GM23338 (cell line): Measurements from ENCODE around the gene PRR29.

ENCODE experiments used
- CREB1 ChIP-seq: fragments of 250-450 bp; sonication (Bioruptor Pico); IDR thresholded peaks from 2 replicates; pipeline ENCODE4 v1.5.0; 2020; ENCODE audit warnings: low read depth, mild to moderate bottlenecking, moderate library complexity
- TF ChIP-seq, protein P1 (sequence below), 2 experiments: fragments of 200-600 bp in 1 of 2; sonication (generic) in 1 of 2; conservative IDR thresholded peaks; 2 replicates each; pipeline versions ENCODE4 v1.5.1 to v1.6.1; 2016 to 2017; ENCODE audit warnings: antibody characterized with exemption in 2 of 2, low read depth in 2 of 2, mild to moderate bottlenecking in 2 of 2, moderate library complexity in 1 of 2

DNA sequence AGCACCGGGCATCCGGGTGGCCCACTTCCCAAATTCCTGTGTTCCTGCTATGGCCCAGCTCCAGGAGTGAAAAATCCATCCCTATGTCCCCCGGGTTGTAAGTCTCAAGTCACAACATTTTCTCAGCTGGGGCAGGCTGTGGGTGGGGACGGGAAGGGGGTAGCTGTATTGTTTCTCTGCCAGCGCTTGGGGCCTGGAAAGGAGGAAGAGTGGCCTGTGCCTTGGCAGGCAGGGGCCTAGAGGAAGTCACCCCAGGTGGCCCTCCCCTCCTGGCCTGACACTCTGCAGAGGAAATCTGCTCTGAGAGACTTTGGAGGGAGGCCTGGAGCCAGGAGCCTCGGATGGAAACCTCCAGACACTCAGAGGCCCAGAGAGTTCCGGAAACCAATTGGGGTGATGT is 14.8 kb upstream of the PRR29 start:
- TF ChIP-seq, protein P1, sequence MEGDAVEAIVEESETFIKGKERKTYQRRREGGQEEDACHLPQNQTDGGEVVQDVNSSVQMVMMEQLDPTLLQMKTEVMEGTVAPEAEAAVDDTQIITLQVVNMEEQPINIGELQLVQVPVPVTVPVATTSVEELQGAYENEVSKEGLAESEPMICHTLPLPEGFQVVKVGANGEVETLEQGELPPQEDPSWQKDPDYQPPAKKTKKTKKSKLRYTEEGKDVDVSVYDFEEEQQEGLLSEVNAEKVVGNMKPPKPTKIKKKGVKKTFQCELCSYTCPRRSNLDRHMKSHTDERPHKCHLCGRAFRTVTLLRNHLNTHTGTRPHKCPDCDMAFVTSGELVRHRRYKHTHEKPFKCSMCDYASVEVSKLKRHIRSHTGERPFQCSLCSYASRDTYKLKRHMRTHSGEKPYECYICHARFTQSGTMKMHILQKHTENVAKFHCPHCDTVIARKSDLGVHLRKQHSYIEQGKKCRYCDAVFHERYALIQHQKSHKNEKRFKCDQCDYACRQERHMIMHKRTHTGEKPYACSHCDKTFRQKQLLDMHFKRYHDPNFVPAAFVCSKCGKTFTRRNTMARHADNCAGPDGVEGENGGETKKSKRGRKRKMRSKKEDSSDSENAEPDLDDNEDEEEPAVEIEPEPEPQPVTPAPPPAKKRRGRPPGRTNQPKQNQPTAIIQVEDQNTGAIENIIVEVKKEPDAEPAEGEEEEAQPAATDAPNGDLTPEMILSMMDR (conservative IDR thresholded peaks at IDR 0.05; ENCODE audit: low read depth in 2 of 2): no peak
- no peak for TF ChIP-seq CREB1
